SK-N-SH (cell line): ENCODE data around the gene MEFV.

Experiments used
- CTCF ChIP-seq: fragments of 200-600 bp; sonication (generic); IDR thresholded peaks from 2 replicates; pipeline ENCODE4 v1.6.1; 2017; ENCODE audit warnings: antibody characterized with exemption, mild to moderate bottlenecking, moderate library complexity
- EP300 ChIP-seq, 2 experiments: IDR thresholded peaks; 2 replicates each; pipeline versions ENCODE4 v1.4.0 to v1.6.1; 2012; ENCODE audit warnings: borderline replicate concordance in 1 of 2, low read depth in 1 of 2, low read length in 1 of 2
- EZH2phosphoT487 ChIP-seq: fragments of 200-600 bp; sonication (generic); IDR thresholded peaks from 2 replicates; pipeline ENCODE4 v1.6.1; 2017; ENCODE audit warnings: low read depth, mixed run types, mild to moderate bottlenecking, antibody characterized with exemption, moderate library complexity, borderline replicate concordance
- FOXM1 ChIP-seq: IDR thresholded peaks from 2 replicates; pipeline ENCODE4 v1.4.0; 2012; ENCODE audit warnings: low read depth, mild to moderate bottlenecking
- GABPA ChIP-seq: IDR thresholded peaks from 2 replicates; pipeline ENCODE4 v1.4.0; 2012; ENCODE audit warnings: low read depth, mild to moderate bottlenecking
- JUND ChIP-seq: IDR thresholded peaks from 2 replicates; pipeline ENCODE4 v1.4.0; 2012
- MAX ChIP-seq: IDR thresholded peaks from 2 replicates; pipeline ENCODE4 v1.4.0; 2012; ENCODE audit warnings: low read depth
- POLR2AphosphoS5 ChIP-seq: IDR thresholded peaks from 2 replicates; pipeline ENCODE4 v1.6.1; 2012; ENCODE audit warnings: low read depth, low read length
- REST ChIP-seq: IDR thresholded peaks from 2 replicates; pipeline ENCODE4 v1.6.1; 2012; ENCODE audit warnings: mild to moderate bottlenecking, low read depth, low read length, moderate library complexity
- RFX5 ChIP-seq: IDR thresholded peaks from 2 replicates; pipeline ENCODE4 v1.6.1; 2012; ENCODE audit warnings: mild to moderate bottlenecking, improper control_type of control experiment, low read length
- RXRA ChIP-seq: IDR thresholded peaks from 2 replicates; pipeline ENCODE4 v1.4.0; 2012; ENCODE audit warnings: low read depth, mild to moderate bottlenecking, borderline replicate concordance
- TAF1 ChIP-seq: IDR thresholded peaks from 2 replicates; pipeline ENCODE4 v1.6.1; 2012; ENCODE audit warnings: low read depth, mild to moderate bottlenecking, low read length, moderate library complexity, borderline replicate concordance
- TEAD4 ChIP-seq: IDR thresholded peaks from 2 replicates; pipeline ENCODE4 v1.4.0; 2012; ENCODE audit warnings: mild to moderate bottlenecking, borderline replicate concordance; ENCODE audit not compliant: insufficient read depth

GRCh38 chr16:3216263-3216640 is 40.2 kb downstream of the MEFV start:
- TF ChIP-seq CTCF (no peak), MAX (no peak), TAF1 (no peak), REST (no peak), EZH2phosphoT487 (no peak), RXRA (no peak), EP300 (IDR thresholded peaks at IDR 0.05; ENCODE audit: borderline replicate concordance in 1 of 2, low read depth in 1 of 2, low read length in 1 of 2) (no peak), POLR2AphosphoS5 (no peak), FOXM1 (no peak), JUND (no peak), TEAD4 (no peak), RFX5 (no peak), GABPA (no peak)
